Loucy (cell line): ENCODE results near the gene PELI2.

ENCODE experiments used
- EZH2phosphoT487 ChIP-seq: fragments of 200-600 bp; IDR thresholded peaks from 2 replicates; pipeline ENCODE4 v1.6.1; 2018; ENCODE audit warnings: antibody characterized with exemption, mild to moderate bottlenecking, moderate library complexity, borderline replicate concordance
- TF ChIP-seq, protein P1 (sequence below): fragments of 200-600 bp; sonication (generic); conservative IDR thresholded peaks from 2 replicates; pipeline ENCODE4 v1.5.1; 2014; ENCODE audit warnings: mild to moderate bottlenecking, antibody characterized with exemption, low read length

DNA sequence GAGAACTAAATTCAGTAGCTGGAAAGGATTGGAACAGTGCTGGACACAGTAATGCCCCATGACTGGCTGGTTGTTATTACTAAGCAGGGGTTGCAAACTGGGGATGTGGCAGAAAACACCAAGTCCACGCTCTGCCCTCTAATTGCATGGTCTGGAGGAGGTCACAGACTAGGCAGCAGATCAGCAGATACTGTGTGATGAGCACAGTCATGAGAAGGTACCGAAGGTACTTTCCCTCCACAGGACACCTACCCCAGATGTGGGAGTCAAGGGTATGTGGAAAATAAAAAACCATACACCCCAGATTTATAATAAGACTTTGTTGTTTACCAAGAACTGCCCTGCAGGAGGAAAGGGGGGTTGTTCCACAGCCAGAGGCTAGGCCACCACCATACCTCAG, 175.3 kb downstream of the PELI2 start:
- TF ChIP-seq, protein P1, sequence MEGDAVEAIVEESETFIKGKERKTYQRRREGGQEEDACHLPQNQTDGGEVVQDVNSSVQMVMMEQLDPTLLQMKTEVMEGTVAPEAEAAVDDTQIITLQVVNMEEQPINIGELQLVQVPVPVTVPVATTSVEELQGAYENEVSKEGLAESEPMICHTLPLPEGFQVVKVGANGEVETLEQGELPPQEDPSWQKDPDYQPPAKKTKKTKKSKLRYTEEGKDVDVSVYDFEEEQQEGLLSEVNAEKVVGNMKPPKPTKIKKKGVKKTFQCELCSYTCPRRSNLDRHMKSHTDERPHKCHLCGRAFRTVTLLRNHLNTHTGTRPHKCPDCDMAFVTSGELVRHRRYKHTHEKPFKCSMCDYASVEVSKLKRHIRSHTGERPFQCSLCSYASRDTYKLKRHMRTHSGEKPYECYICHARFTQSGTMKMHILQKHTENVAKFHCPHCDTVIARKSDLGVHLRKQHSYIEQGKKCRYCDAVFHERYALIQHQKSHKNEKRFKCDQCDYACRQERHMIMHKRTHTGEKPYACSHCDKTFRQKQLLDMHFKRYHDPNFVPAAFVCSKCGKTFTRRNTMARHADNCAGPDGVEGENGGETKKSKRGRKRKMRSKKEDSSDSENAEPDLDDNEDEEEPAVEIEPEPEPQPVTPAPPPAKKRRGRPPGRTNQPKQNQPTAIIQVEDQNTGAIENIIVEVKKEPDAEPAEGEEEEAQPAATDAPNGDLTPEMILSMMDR, result no peak
- TF ChIP-seq EZH2phosphoT487, result no peak
